HG02973 (cell line): Measurements from ENCODE around the gene CNOT3.
A peak's percentile ranks its signal among the peaks of the same experiment; 100 is the strongest.

ENCODE experiments used
- ATAC-seq: cut with Tn5 transposase; IDR thresholded peaks from one replicate; pipeline ENCODE4 v1.9.1; 2021; ENCODE audit warnings: moderate library complexity; ENCODE audit not compliant: unreplicated experiment

Gene CNOT3

DNA sequence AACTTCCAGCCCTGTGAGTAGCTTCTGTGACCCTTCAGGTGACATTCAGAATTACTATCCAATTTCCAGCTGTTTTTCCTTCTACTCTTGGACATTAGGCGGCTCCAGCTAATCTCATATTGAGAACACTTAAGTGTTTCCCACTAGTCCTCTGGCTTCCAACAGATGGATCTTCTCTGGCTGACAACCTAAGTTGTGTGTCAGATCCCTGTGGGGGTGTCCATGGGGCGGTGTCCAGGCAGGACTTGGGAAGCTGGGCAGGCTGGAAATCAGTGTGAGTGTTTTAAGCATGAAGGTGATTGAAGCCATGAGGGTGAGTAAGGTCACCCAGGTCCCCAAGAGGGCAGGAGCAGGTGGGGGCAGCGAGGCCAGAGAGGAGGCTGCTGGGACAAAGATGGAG, 10.1 kb downstream of the CNOT3 start:
- ATAC-seq = no peak

DNA sequence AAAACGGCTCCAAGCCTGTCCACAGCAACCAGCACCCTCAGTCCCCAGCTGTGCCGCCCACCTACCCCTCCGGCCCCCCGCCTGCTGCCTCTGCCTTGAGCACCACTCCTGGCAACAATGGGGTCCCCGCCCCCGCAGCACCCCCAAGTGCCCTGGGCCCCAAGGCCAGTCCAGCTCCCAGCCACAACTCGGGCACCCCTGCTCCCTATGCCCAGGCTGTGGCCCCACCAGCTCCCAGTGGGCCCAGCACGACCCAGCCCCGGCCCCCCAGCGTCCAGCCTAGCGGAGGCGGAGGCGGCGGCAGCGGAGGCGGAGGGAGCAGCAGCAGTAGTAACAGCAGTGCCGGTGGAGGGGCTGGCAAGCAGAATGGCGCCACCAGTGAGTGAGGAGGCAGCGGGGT, 10.6 kb downstream of the CNOT3 start:
- ATAC-seq = no peak

DNA sequence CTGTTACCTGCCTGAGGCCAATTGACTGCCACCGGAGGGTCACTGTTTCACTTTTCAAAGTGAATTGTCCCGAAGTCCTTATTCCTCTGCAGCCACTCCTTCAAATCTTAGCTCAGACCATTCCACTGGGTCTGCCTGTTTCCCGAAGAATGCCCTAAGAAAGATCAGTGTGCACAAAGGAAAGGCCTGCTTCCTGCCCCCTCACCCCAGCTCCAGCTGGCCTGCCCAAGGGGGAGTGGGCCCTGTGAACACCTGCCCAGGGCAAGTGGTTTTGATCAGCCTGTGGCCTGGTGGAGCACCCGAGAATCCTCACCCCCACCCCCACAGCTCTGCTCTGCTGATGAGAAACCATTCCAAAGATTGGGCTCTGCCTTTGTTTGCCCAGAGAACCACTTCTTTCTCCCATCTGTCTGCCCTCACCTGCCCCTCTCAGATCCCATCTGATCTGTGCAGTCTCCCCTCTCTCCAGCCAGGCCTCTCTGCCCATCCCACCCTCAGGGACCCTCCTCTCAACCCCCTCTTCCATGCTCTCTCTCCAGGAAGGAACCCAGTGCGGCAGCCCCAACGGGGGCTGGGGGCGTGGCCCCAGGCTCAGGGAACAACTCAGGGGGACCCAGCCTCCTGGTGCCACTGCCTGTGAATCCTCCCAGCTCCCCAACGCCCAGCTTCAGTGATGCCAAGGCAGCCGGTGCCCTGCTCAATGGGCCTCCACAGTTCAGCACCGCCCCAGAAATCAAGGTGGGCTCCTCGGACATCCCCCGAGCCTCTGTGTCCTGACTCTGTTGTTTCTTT, 11.7 kb downstream of the CNOT3 start:
- ATAC-seq = no peak

DNA sequence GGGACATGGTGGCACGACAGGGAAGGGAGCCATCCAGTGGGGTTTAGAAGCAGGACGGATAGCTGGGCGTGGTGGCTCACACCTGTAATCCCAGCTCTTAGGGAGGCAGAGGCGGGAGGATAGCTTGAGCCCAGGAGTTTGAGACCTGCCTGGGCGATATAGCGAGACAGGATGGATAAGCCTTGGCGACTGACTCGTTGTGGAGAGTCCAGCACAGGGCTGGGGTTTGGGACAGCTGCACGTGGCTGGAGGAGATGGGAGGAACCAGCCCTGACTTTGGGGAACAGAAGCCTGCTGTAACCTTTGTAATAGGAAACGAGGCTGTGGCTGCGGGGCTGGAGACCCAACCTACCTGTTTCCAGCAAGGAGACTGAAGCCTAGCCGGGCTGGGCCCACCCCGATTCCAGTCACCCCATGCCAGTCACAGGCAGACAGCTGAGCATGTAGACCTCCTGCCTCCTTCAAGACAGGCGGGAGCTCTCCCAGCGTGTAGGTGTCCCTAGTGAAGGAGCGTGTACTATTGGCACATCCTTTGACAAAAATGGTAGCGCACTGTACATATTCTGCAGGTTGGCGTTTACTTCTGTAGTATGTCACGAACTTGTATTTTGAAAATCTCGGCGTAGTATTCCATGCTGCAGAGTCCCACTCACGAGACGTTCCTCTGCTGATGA, 13.9 kb downstream of the CNOT3 start:
- ATAC-seq = no peak

DNA sequence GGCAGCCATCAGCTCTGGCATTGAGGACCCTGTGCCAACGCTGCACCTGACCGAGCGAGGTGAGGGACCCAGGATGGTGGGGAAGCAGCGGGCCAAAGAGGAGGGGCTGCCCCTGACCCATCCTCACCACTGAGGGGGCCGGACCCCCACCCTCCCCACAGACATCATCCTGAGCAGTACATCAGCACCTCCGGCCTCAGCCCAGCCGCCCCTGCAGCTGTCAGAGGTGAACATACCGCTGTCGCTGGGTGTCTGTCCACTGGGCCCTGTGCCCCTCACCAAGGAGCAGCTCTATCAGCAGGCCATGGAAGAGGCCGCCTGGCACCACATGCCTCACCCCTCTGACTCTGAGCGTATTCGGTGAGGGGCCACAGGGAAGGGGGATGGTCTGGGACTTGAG, 14.7 kb downstream of the CNOT3 start:
- no peak for ATAC-seq

DNA sequence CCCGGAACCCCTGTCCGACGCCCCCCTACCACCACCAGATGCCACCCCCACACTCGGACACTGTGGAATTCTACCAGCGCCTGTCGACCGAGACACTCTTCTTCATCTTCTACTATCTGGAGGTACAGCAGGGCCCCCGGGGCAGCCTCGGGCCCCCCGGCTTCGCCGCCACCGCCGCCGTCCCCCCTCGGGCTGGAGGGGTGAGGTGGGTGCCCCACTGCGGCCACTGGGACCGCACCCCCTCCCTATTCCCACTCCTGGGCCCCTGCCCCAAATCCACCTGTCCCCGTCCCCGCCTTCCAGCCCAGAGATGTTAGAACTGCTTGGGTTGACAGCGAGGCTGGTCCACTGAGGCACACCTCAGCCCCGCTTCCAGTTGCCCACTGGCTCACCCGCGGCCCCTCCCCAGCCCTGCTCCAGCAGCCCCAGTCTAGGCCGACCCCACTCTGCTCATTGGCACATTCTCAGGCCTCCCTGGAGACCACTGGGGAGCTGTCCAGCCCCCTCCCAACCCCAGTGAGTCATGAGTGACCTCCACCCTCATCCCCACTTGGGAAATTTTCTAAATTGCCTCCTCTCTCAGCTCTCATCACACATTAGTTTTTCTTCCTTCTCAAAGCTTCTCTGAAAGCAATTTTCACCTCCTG, 15.4 kb downstream of the CNOT3 start:
- ATAC-seq = no peak

DNA sequence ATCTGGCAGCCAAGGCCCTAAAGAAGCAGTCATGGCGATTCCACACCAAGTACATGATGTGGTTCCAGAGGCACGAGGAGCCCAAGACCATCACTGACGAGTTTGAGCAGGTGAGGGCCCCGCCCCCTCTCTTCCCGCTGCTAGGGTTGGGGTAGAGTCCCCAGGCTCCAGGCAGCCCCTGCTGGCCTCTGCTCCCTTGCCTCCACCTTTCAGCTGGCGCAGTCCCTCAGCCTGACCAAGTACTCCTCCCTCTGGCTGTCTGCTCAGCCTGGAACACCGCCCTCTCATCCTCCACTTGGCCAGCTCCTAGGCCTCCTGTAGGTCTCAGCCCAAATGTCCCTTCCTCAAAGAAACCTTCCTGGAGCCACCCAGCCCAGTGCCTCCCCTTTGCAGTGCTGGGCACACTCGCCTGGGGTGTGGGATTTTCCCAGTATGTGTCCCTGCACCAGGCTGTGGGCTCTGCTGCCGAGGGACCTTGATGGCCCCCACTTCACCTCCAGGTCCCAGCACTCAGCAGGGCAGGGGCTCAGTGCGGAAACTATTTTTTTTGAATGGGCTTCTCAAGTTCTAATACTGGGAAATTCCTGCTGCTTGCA, 16.3 kb downstream of the CNOT3 start:
- no peak for ATAC-seq

DNA sequence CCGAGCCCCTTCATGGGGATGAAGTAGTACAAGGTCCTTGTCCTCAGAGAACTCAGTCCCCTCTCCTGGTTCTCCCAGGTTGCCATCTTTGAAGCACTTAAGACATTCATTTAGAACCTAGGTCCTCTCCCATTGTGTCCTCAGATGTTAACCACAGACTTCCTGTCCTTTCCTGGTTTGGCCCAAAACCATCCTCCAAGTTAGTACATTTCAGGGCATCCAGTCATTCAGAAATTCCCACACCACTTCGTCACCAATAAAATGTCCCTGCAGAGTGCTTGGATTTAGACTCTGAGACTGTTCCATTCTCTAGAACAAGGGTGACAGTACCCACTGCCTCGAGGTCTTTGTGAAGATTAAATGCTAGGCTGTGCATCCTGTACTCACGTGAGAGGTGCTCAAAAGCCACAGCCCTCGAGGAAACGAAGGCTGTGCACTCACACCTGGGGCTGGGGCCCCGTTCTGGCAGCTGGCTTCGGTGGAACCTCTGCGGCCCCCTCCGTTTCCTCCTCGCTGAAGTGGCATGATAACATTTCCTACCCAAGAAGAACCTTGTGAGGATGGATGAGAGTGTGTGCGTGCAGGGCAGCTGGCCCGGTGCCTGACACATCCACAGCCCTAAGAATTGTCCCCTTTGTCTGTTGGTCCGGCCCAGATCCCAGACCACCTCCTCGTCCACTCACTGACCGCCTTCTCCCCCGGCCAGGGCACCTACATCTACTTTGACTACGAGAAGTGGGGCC, 17.2 kb downstream of the CNOT3 start:
- ATAC-seq = no peak

DNA sequence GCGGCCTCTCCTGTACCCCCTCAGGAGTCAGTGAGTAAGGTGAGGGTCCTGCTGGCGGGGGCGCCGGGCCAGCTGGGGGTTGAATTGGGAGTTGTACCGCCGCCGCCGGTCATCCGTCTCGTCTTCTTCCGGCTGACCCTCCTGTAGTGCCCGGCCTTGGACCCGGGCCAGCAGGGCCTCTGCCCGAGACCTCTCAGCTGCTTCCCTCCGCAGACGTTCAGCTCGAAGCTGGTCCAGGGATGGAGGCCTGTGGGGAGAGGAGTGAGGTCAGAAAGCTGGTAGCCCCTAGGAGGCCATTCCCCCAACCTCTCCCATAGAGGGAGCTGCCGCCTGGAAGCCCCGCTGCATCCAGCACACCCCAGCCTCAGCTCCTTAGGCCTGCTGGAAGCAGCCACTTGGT, 18.1 kb downstream of the CNOT3 start:
- no peak for ATAC-seq

DNA sequence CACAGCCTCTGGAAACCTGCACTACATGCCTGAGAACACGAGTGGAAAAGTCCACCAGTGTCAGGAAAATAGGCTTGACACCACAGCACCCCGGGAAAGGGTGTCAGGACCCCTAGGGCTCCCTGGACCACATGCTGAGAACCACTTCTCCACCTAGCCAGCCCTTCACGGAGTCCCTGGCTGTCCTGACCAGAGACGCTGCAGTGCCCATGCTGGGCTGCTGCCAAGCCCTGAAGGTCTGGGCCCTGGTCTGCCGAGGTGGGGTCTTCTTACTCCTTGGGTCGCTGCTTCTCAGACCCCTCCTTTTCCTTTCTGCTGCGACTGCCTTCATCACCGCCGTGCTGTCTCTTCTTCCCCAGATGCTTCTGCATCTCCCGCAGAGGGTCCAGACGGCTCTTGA, 18.9 kb downstream of the CNOT3 start:
- ATAC-seq = no peak

DNA sequence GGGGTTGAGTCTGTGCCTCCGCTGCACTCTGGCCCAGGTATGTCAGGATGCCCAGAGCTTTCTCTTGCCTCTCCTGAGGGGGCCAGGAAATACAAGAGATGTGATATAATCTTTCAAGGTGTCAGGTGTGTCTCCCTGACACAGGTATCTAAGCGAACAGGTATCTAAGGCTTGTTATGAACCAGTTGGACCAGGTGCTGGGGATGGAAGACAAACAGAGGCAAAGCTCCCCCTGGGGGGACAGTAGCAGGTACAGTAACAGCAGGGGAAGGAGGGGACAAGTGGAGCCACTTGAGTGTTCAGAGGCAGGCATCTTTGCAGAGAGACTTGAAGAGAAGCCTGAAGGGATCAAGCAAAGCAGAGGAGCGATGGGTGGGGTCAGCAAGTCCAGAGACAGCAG, 19.4 kb downstream of the CNOT3 start:
- ATAC-seq = no peak

DNA sequence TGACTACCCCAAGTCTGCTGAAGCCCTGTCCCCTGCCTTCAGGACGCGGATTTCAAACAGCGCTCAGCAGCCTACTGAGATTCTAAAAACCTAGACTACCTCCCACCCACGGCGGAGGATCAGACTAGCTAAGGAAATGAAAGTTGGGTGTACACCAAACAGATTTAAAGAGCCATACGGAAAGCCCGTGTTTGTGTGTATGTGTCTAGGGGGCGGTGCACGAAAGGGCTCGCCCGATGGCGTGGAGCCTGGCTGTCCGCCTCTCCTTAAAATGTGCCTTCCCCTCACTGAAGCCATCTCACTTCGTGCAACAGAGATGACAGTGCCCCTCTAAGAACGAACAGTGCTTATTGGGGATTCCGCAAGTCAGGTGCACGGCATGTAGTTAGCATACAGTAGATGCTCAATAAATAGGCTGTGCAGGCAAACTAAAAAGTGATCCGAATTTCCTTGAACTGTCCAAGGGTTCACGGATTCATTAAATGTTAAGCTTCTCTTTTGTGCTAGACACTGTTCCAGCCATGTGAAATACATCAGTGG, 21.3 kb downstream of the CNOT3 start:
- ATAC-seq = no peak

DNA sequence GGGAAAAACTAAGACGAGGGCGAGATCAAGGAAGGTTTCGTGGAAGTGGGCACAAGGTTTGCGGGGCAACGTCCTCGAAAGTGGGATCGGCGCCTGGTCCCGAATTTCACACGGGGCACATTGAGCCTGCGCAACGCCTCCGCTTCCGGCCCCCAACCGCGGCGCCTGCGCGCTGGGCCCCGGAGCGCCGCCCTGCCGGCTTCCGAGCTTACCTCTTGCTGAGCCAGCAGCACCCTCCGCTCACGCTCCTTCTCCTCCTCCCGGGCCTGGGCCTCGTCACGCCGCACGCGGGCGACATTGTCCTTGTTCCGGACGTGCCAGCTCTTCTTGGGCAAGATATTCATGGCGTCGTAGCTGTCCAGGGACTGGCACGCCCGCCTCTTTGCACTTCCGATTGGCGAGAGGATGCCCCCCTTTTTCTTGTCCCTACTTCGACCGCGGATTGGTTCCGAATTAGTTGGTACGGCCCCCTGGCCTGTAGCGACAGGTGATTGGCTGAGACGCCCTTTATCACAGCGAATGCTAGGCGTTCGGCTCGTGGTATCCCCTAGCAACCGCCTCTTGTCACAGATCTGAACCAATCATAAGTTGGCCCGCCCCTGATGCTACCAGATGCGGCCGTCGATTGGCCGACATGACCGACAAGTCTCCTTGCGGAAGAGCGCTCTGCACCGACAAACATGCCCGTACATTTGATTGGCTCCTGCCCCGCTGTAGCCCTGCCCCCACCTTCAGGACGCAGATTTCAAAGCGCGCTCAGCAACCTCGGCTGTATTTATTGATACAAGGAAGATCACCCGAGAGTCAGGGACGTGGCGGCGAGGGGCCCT, 22.0 kb downstream of the CNOT3 start, which contains the start of gene LENG1:
Gene LENG1 (minus strand): TSS at position 370 of the 830 bp plus-strand sequence. CDS start 26 bp downstream, at position 344.
- ATAC-seq = peak; percentile 76

DNA sequence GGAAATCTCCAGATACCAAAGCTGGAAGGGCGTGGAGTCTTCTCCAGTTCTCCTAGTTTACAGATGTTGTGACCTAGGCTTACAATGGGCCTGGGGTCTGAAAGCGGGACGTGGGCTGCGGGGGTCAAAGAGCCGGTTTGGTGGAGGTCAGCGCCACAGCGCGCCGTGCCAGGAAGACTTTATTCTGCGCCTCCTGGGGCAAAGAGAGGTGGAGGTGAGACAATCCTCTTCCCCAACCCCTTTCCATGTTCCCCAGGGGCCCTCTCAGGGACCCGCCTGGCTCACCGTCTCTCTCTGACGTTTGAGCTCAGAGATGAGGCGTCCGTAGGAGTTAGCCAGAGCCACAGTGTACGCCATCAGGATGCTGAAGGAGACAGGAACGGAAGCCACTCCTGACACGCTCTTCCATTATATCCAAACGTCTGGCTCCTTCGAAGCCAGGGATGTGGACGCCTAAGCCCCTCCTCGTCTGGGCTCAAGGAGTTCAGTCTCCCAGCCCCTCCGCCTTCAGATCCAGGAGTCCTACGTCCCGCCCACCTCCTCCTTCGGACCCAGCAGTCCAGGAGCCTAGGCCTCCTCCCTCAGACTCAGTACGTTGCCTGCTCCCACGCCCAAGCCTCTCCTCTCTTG, 22.7 kb downstream of the CNOT3 start:
- ATAC-seq = no peak

DNA sequence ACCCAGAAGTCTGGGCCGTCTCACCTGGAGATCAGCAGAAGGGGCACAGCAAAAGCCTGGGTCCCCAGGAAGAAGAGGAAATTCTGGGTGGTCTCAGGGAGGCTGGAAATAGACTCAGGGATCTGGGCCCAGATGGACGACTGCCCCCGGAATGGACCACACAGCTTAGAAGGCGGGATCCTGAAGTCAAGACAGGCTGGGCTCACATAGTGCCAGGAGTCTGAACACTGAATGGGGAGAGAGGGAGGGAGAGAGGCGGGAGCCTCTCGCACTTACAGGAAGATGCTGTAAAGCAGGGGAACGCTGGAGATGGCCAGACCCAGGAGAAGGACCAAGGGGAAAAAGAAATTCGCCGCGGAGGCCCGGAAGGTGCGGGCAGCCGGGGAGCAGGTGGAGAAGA, 23.3 kb downstream of the CNOT3 start:
- no peak for ATAC-seq

DNA sequence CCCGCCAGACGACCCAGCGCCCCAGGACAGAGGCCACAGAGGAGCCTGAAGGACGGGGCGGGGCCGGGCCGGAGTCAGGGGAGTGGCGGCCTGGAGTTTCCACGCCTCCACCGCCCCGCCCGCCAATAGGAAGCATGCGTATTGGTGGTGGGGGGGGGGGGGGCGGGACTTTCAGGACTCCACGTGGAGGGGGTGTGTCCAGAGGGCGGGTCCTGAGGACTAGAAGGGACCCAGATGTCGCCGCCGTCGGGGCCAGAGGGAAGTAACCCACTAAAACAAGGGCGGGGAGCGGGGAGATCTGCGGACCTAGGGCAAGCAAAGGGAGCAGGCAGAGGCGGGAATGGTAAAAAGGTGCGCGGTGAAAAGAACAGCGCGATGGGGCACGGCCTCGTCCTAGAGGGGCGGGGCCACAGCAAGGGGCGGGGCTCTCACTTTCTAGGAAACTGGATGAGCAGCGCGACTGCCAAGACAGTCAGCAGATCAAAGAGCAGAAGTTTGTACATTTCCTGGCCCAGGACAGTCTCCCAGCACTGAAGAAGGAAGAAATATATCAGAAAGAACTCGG, 24.8 kb downstream of the CNOT3 start:
- ATAC-seq = no peak

DNA sequence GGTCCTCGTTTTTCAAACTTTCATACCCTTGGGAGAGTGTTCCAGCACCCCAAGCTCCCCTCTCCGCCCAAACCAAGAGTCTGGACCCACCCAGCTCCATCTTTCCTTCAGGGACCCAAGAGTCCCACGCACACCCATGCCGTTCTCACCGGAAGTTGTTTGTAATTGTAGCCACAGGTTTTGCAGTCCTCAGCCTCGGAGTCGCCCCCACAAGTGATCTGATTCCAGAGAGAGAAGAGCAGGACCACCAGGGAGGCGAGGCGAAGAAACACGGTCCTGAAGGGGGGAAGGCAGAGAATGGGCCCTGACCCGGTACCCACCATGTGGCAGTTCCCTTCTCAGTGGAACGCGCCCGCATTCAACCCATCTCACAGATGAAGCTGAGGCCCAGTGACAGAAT, 25.3 kb downstream of the CNOT3 start:
- no peak for ATAC-seq

DNA sequence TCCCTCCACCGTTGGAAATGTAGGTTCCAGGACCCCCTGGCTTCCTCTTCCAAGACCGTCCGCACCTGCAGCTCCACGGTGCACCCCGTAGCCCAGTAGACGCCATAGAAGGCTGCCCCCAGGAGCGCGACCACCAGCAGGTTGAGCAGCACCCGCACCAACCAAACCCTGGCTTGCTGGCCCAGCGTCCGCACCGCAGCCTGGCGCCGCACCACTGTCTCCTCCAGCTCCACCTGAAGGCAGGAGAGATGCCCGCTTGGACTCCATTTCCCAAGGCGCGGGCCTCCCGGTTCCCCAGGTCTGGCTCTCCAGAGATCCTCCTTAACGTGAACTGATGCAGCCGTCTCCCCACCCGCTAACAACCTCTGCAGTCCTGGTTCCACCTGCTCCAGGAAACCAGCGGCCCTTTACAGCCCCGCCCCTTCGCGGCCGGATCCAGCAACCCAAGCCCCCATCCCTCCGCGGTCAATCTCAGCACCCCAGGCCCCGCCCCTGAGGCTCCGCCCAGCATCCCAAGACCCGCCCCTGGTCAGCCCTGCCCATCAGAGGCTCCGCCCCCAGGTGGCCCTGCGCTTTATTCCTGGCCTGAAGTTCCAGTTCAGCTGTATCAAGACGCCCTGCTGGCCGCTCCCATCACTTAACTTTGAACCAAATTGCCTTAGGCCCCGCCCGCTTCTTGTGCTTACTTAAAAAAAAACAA, 27.0 kb downstream of the CNOT3 start:
- no peak for ATAC-seq
